ENCODE results near the gene CERS6. TPM values are rescaled to one million over a fixed set of nuclear protein-coding genes. Genes with fewer than 3 reads are reported as not detected.

Gene CERS6
- polyA plus RNA-seq, 4 donors, result 41.8 to 50.6 (median 47.4) TPM

- no peak for DNase-seq (ENCODE audit: low read depth in 4 of 4, low spot score in 2 of 4)
These were observed 358.0 kb downstream of the CERS6 start for GRCh38 chr2:168814046-168814445.

- no peak for DNase-seq (ENCODE audit: low read depth in 4 of 4, low spot score in 2 of 4)
These were observed 359.2 kb downstream of the CERS6 start for GRCh38 chr2:168814939-168815907.

- no peak for DNase-seq (ENCODE audit: low read depth in 4 of 4, low spot score in 2 of 4)
These were observed 360.3 kb downstream of the CERS6 start for GRCh38 chr2:168816369-168816768.

GRCh38 chr2:168819050-168819715 is 363.1 kb downstream of the CERS6 start:
- DNase-seq (ENCODE audit: low read depth in 4 of 4, low spot score in 2 of 4), result no peak

- DNase-seq (ENCODE audit: low read depth in 4 of 4, low spot score in 2 of 4), result no peak
These were observed 363.9 kb downstream of the CERS6 start for GRCh38 chr2:168819829-168820489.

- no peak for DNase-seq (ENCODE audit: low read depth in 4 of 4, low spot score in 2 of 4)
These were observed 365.5 kb downstream of the CERS6 start for GRCh38 chr2:168821577-168821976.

- DNase-seq (ENCODE audit: low read depth in 4 of 4, low spot score in 2 of 4), result no peak
These were observed 365.9 kb downstream of the CERS6 start for GRCh38 chr2:168821992-168822391.

Other genes starting within 250 kb of the CERS6 start
- gene STK39, start 208.7 kb upstream of the CERS6 start, polyA plus RNA-seq (ENCODE audit: insufficient read length in 4 of 4), result 10 to 100 TPM; 30.3 to 34.6 (median 32.4) TPM